Epidermal melanocyte (primary cell): ENCODE results near the gene COL1A1.

Experiments
- DNase-seq: peaks from one replicate; pipeline ENCODE4 v3.0.0; 2011; ENCODE audit warnings: low spot score; ENCODE audit not compliant: insufficient read length

Gene COL1A1

DNA sequence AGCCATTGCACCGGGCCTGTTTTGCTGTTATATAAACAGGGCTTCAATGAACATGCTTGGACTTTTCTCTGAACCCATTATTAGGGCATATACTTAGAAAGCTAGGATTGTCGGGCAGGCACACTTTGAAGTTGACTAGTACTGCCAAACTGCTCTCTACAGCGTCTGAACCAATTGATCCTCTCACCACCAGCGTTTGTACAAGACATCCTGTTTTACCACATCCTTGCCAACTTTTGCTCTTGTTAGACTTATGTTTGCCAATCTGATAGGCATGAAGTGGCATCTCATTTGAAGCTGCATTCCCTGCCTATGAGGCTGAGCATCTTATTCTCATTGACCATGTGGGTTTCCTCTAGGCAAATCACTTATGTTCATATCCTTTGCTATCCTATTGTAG, 43.5 kb downstream of the COL1A1 start:
- no peak for DNase-seq

- DNase-seq = no peak
Observed at GRCh38 chr17:50155115-50155819, 46.2 kb downstream of the COL1A1 start.

- no peak for DNase-seq
Observed at GRCh38 chr17:50154604-50155003, 46.8 kb downstream of the COL1A1 start.

DNA sequence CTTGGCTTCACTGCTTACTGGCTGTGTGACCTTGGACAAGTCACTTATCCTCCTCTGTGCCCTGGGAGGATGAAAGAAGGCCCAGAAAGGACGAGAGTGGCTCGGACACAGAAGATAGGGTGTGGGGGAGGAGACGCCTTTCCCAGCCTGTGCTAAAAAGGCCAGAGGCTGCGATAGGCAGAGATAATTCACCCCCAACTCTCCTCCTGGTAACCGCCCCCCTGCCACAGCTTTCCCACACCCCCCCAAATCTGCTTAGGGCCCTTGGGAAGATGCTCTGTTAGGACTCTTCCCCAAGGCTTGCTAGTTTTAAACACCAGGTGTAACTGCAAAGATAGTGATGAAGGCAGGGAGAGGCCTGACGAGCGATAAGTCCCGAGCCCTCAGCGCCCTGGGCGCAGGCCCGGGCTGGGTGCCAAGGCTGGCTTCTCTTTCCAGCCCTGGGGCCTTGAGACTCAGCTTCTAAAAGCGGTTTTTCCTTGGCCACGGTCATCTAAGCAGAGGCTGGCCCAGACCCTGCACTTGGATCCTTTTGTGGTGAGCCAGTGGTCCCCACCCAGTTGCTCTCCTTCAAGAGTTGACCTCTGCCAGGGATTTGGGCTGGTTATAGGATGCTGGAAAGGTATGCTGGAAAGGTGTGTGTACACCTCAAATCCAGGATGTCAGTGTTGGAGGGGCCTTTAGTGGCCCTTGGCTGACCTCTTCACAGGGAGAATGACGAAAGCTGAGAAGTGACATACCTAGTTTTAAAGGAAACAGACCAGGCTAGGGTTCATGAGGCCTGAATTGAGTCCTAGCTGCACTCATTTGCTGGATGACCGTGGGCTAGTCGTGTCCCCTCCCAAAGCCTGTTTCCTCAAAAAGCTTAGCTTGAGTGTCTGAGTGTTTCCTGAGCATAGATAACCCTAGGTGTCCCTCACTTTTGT, 47.5 kb downstream of the COL1A1 start:
- DNase-seq = no peak

DNA sequence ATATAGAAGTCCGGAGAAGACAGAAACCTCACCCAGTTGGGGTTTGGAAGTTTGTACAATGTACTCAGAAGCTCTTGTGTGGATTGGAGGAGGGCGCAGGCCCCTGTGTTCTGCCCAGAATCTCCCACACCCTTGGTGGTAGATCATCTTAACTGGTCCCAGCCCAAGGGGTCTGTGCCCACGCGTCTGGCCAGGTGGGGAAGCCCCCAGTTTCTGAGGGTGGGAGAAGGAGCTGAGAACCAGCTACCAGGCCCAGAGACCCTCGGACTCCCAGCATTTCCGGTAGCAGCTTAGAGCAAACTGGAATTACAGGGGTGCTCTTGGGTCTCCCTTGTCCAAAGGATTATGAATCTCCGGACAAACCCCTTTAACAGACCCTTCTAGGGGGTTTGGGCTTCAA, 48.7 kb downstream of the COL1A1 start:
- DNase-seq = no peak

DNA sequence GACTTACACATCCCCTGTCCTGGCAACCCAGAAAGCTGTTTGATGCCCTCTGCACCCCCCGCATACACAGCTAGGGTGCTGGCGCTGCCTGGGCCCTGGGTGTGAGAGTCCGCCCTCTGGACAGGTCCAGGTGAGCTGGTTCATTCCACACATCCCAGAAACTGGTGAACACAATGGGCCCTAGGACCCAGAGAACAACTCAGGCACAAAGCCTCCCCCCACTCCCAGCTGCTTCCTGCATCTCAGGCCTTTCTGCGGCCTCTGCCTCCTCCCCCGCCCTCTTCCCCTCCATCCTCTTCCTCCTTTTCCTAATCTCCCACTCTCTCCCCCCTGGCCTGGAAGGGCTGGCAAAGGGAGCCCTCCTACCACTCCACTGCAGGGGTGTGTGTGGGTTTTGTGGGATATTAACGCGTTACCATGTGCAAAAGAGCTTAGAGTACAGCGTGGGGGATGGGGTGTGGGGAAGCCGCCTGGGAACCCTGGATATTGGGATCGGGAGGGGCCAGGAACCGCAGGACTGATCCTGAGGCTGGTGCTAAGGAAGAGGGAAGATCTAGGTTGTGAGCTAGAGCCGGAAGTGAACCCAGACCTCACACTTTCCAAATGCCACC, 49.4 kb downstream of the COL1A1 start:
- peak; percentile 86 for DNase-seq

DNA sequence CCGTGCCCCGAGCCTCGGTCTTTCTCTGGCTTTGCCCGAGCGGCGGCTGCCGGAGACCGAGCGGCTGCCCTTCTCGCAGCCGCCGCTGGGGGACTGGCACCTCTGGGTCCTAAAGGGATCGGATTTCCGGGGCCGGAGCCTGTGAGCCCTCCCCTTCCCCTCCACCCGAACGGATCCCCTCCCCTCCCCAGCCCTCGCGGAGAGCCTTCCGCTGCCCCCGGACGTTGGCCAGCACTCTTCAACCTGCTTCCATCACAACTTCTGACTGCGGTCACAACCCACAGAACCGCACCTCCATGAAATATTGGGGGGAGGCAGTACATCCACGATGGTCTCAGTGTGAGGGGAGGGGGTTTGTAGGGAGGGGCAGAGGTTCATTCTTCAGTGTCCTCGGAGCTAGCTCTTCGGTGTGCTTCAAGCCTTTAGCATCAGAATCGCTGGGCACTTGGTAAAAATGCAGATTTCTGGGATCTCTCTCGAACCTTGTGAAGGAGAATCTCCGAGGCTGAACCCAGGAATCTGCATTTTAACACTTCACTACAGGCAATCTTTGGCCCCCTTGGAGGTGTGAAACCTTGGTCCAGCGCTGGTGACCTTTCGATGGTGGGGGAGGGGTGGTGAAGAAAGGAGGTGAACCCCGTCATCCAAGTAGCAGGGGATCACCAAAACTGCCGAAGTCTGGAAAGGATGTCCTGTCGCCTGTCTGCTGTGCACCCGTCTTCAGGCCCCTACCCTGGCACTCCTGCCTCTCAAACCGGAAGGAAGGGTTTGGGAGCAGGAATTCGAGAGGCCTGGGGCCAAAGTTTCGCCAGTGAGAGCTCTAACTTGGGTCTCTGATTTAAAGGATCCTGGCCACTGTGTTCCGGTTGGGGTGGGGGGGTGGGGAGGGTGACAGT, 50.1 kb downstream of the COL1A1 start:
- peak; percentile 97 for DNase-seq

- DNase-seq = no peak
Observed at GRCh38 chr17:50150354-50151040, 50.9 kb downstream of the COL1A1 start, which contains the start of gene PPP1R9B. Gene PPP1R9B, minus strand, starts transcription at chr17:50150677. Its CDS starts 164 bp downstream, at chr17:50150513.

DNA sequence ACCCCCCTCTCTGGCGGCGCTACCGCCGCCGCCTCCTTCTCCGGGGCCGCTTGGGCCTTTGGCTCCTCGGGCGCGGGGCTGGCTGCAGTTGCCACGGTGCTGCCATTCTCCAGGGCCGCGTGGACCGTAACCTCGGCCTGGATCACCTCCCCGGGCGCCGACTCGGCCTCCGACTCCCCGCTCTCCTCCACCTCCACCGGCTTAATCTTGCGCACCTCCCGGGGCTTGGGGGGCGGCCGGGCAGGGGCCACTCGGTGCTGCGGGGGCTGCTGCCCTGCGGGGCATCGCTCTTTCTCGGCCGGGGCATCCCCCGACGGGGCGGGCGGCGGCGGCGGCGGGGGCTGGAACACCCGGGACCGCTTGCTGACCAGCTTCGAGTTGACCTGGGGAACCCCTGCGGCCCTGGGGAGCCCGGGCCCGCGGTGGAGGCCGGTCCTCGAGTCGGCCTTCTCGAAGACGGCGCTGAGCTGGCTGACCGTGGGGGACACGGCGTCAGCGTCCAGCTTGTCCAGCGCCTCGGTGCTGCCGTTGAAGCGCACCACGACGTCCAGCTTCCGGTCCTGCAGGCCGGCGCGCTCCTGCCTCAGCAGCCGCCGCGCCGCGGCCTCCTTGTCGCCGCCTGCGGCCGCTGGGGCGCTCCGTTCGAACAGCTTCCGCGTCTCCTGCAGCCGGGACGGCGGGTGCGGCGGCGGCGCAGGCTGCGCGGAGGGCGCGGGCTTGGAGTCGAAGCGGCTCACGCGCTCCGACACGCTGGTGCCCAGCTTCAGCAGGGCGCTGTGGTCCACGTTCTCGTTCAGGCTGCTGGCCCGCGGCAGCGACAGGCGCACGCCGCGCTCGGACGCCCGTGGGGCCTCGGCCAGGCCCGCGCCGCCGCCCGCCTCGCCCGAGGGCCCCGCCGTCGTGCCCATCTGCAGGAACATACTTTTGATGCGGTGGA, 51.7 kb downstream of the COL1A1 start:
- no peak for DNase-seq

- DNase-seq = no peak
Observed at GRCh38 chr17:50149091-50149416, 52.4 kb downstream of the COL1A1 start.

GRCh38 chr17:50148226-50149090, 53.0 kb downstream of the COL1A1 start:
- no peak for DNase-seq

- no peak for DNase-seq
Observed at GRCh38 chr17:50147841-50148225, 53.6 kb downstream of the COL1A1 start.

GRCh38 chr17:50146927-50147665, 54.3 kb downstream of the COL1A1 start:
- DNase-seq = no peak

GRCh38 chr17:50146230-50146926, 55.1 kb downstream of the COL1A1 start:
- DNase-seq = no peak

- no peak for DNase-seq
Observed at GRCh38 chr17:50145532-50146229, 55.8 kb downstream of the COL1A1 start.

DNA sequence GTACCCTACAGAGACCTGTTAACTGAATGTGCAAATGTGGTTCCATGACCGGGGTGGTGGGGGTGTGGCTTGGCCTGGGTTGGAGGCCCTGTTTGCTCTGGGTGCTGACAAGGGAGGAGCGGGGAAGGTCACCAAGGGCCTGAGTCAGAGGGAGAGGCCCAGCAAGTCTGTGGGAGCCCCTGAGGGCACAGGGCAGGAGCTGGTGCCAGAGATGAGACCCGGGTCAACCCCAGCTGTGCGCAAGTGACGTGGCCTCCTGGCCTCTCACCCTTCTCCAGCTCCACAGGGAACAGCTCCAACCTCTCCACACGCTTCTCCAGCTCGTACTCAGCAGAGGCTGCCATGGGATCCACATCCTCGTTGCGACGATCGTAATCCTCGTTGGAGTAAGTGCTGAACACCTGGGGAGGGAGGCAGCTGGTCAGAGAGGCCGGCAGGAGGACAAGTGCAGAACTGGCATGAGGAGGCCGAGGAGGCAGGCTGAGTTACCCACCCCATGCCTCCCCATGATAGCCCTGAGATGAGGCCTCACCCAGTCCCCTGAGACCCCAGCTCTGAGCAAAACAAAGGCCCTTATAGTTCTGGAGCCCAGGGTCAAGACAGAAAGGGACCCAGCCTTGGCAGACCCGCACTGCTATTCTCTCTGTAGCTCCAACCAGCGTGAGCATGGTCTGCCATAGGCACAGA, 56.4 kb downstream of the COL1A1 start:
- DNase-seq = no peak
